Loucy (cell line): Measurements from ENCODE around the gene CERS4.

Experiments
- CTCF ChIP-seq: fragments of 200-600 bp; sonication (generic); conservative IDR thresholded peaks from 2 replicates; pipeline ENCODE4 v1.5.1; 2014; ENCODE audit warnings: mild to moderate bottlenecking, antibody characterized with exemption, low read length
- EZH2phosphoT487 ChIP-seq: fragments of 200-600 bp; IDR thresholded peaks from 2 replicates; pipeline ENCODE4 v1.6.1; 2018; ENCODE audit warnings: antibody characterized with exemption, mild to moderate bottlenecking, moderate library complexity, borderline replicate concordance

DNA sequence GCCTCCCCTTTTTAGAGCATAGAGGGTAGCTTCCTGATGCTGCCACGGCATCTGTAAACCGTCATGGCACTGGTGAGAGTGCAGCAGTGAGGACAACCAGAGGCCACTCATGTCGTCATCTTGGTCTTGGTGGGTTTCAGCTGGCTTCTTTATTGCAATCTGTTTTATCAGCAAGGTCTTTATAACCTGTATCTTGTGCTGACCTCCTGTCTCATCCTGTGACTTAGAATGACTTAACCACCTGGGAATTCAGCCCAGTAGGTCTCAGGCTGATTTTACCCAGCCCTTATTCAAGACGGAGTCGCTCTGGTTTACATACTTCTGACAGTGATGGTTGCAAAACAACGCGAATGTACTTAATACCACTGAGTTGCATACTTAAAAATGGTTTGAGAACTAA, 45.4 kb upstream of the CERS4 start:
- TF ChIP-seq CTCF (no peak), EZH2phosphoT487 (no peak)
